GM19025 (cell line): ENCODE results near the gene DENND2C.

Experiments
- ATAC-seq: cut with Tn5 transposase; IDR thresholded peaks from one replicate; pipeline ENCODE4 v1.9.1; 2021; ENCODE audit warnings: mild to moderate bottlenecking, low read depth, moderate library complexity; ENCODE audit not compliant: unreplicated experiment

The DENND2C gene

GRCh38 chr1:114688526-114688925 lies 18.7 kb upstream of the DENND2C start:
- no peak for ATAC-seq

GRCh38 chr1:114685851-114686250 lies 16.0 kb upstream of the DENND2C start:
- ATAC-seq = no peak

GRCh38 chr1:114677691-114678090 lies 7.8 kb upstream of the DENND2C start:
- no peak for ATAC-seq

DNA sequence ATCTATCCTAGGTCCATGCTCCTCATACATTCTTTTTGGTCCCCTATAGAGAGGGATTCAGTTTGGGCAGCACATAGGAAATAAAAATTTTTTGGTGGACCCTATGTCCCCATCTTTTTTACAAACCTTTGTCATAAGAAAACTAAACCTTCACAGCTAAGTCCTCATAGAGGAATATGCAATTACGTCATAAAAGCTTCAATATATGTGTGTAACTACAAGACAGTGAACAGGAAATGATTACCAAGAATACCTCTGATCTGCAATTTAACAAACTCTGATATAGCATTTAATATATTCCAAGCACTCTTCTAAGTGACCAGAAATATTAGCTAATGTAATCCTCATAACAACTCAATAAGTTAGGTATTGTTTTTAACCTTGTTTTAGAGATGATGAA lies 6.3 kb upstream of the DENND2C start:
- no peak for ATAC-seq

DNA sequence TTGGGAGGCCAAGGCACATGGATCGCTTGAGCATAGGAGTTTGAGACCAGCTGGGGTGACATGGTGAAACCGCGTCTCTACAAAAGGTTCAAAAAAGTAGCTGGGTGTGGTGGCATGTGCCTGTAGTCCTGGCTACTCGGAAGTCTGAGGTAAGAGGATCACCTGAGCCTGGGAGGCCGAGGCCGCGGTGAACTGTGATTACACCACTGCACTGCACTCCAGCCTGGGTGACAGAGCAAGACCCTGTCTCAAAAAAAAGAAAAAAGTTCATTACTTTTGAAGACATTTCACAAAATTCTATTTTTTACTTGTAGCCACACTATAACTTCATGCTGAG lies 2.1 kb upstream of the DENND2C start:
- no peak for ATAC-seq

- ATAC-seq = no peak
These were observed 1.4 kb upstream of the DENND2C start for GRCh38 chr1:114671011-114671938.

DNA sequence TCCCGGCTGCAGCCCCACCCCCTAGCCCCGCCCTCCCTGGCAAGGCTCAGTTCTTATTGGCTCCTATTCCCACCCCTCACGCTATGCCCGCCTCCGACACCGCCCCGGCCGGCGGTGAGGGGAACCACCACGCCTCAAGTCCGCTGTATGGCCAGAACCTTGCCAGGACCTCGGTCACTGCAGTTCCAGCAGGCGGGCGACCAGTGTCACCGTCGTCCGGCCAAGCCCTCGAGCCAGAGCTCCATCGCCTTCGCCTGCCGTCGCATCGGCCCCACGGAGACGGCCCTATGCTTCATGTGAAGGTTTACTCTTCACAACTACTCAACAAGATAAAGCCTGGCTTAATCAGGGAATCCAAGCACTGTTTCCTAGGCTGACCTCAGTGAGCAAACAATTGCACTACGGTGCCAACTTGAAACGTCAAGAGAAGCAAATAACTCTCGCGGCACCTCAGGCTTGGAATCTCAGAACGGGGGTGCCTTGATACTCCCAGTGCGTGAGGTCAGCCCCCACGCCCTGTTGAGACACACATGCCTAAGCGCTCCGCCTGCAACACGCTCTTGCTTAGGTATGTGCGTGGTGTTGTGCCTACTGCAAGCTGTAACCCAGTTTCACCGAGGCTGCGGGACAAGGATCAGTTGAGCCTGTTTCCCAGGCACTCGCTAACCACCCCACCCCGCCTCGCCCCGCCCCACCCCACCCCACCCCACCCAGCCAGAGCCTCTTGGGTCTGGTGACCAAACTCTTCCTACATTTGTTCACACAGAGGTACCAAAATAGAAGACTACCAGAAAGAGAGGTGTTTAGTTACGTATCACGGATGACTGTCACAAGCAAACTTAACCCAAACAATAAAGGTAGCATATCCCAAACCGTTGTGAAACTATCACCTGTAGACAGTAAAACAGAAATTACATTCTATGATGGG lies 498 bp upstream of the DENND2C start:
- peak; percentile 99 for ATAC-seq

- no peak for ATAC-seq
These were observed 876 bp downstream of the DENND2C start for GRCh38 chr1:114668784-114669561.

- no peak for ATAC-seq
These were observed 1.5 kb downstream of the DENND2C start for GRCh38 chr1:114668373-114668772.

DNA sequence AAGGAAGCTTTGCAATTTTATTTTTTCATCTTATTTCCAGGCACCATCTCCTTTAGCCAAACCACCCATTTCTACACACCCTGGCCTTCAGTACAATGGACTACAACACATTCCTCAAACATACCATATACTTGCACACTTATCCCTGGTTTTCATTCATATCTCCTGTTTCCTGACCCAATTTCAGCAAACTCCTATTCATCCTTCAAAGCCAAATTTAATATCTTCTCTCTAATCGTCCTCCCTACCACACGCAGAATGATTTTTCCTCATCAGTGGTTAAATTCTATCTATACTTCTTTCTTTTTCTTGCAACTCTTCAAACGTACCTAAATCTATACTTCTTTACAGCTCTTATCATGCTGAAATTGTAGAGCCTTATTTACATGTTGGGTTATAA lies 2.9 kb downstream of the DENND2C start:
- no peak for ATAC-seq

GRCh38 chr1:114660238-114660637 lies 9.6 kb downstream of the DENND2C start:
- ATAC-seq = no peak

DNA sequence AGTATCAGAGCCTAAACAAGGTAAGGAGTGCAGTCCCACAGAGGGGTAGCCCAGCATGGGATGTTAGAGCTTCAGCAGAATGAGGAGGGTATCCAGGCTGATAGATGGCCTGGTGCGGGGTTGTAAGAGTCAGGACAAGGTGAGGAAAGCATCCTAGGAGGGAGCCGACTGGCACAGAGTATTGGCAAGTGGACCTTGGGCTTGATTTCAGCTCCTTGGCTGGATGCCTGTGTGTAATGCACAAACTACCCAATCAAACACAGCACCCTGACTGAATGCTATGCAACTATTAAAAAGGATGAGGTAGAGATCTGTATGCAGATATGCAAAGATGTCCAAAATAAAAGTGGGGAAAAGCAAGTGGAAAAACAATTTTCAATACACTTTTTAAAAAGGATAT lies 18.0 kb downstream of the DENND2C start:
- no peak for ATAC-seq

- no peak for ATAC-seq
These were observed 21.3 kb downstream of the DENND2C start for GRCh38 chr1:114648503-114648902.

- no peak for ATAC-seq
These were observed 28.5 kb downstream of the DENND2C start for GRCh38 chr1:114641377-114641776.

GRCh38 chr1:114638910-114639309 lies 30.9 kb downstream of the DENND2C start:
- no peak for ATAC-seq

GRCh38 chr1:114632427-114632826 lies 37.4 kb downstream of the DENND2C start:
- ATAC-seq = no peak

- ATAC-seq = no peak
These were observed 42.7 kb downstream of the DENND2C start for GRCh38 chr1:114627107-114627506.

- ATAC-seq = no peak
These were observed 46.5 kb downstream of the DENND2C start for GRCh38 chr1:114623364-114623763.

GRCh38 chr1:114620419-114620818 lies 49.4 kb downstream of the DENND2C start:
- no peak for ATAC-seq

- no peak for ATAC-seq
These were observed 51.2 kb downstream of the DENND2C start for GRCh38 chr1:114618606-114619005.
